H1 (cell line): ENCODE data around the gene PAXX.

Experiments used
- CBX8 ChIP-seq: fragments of 300-800, 300-1000 bp; sonication (generic); IDR thresholded peaks from 2 replicates; pipeline ENCODE4 v1.7.1; 2016; ENCODE audit warnings: low read depth, low read length, borderline replicate concordance
- CTCF ChIP-seq, 3 experiments: IDR thresholded peaks; 1 replicate in 2 of 3; 2 replicates in 1 of 3; pipeline versions ENCODE4 v1.5.1 to v1.6.1; 2011; ENCODE audit warnings: low read length in 3 of 3, mild to moderate bottlenecking in 3 of 3, inconsistent platforms in 2 of 3, low read depth in 1 of 3, moderate library complexity in 1 of 3; ENCODE audit not compliant: insufficient read depth in 1 of 3; ENCODE audit errors: control extremely low read depth in 1 of 3
- EP300 ChIP-seq, 2 experiments: IDR thresholded peaks; 1 replicate in 1 of 2; 2 replicates in 1 of 2; pipeline ENCODE4 v1.6.1; 2011 to 2012; ENCODE audit warnings: low read depth in 2 of 2, low read length in 2 of 2, mild to moderate bottlenecking in 2 of 2, borderline replicate concordance in 1 of 2, inconsistent platforms in 1 of 2, moderate library complexity in 1 of 2
- KDM1A ChIP-seq: fragments of 200-600, 300-600 bp; sonication (generic); IDR thresholded peaks from 2 replicates; pipeline ENCODE4 v1.7.1; 2016; ENCODE audit warnings: mild to moderate bottlenecking, low read length, borderline replicate concordance
- POLR2AphosphoS5 ChIP-seq: IDR thresholded peaks from 2 replicates; pipeline ENCODE4 v1.6.1; 2011; ENCODE audit warnings: low read depth, low read length
- RAD21 ChIP-seq, 2 experiments: IDR thresholded peaks in 1 of 2; conservative IDR thresholded peaks in 1 of 2; 2 replicates each; pipeline ENCODE4 v1.6.1; 2011; ENCODE audit warnings: low read depth in 2 of 2, low read length in 2 of 2, improper control_type of control experiment in 1 of 2, inconsistent platforms in 1 of 2, mild to moderate bottlenecking in 1 of 2, moderate library complexity in 1 of 2
- RFX5 ChIP-seq: IDR thresholded peaks from 2 replicates; pipeline ENCODE4 v1.6.1; 2011; ENCODE audit warnings: low read depth, low read length, improper control_type of control experiment, borderline replicate concordance
- SAP30 ChIP-seq: fragments of 300-600 bp; sonication (generic); IDR thresholded peaks from 2 replicates; pipeline ENCODE4 v1.7.1; 2012; ENCODE audit warnings: low read length, moderate library complexity, mild to moderate bottlenecking, inconsistent platforms; ENCODE audit not compliant: insufficient read depth, insufficient replicate concordance
- SP1 ChIP-seq: IDR thresholded peaks from 2 replicates; pipeline ENCODE4 v1.6.1; 2011; ENCODE audit warnings: low read depth, low read length
- TAF1 ChIP-seq: IDR thresholded peaks from 2 replicates; pipeline ENCODE4 v1.6.1; 2011; ENCODE audit warnings: mild to moderate bottlenecking, low read depth, low read length
- TBP ChIP-seq: IDR thresholded peaks from 2 replicates; pipeline ENCODE4 v1.6.1; 2011; ENCODE audit warnings: low read depth, low read length, improper control_type of control experiment
- TEAD4 ChIP-seq: IDR thresholded peaks from 2 replicates; pipeline ENCODE4 v1.6.1; 2012; ENCODE audit warnings: low read depth, low read length, inconsistent platforms, mixed read lengths
- YY1 ChIP-seq: IDR thresholded peaks from 2 replicates; pipeline ENCODE4 v1.6.1; 2011; ENCODE audit warnings: low read depth, mild to moderate bottlenecking, low read length

GRCh38 chr9:136969150-136969549 lies 23.1 kb upstream of the PAXX start:
- TF ChIP-seq POLR2AphosphoS5 (no peak), YY1 (no peak), CTCF (IDR thresholded peaks at IDR 0.05; ENCODE audit: control extremely low read depth in 1 of 3, insufficient read depth in 1 of 3, low read depth in 1 of 3, low read length in 3 of 3) (no peak), KDM1A (no peak), EP300 (IDR thresholded peaks at IDR 0.05; ENCODE audit: borderline replicate concordance in 1 of 2, low read depth in 2 of 2, low read length in 2 of 2) (no peak), RAD21 (IDR thresholded peaks at IDR 0.05 in 1 of 2, conservative IDR thresholded peaks at IDR 0.05 in 1 of 2; ENCODE audit: low read depth in 2 of 2, low read length in 2 of 2) (no peak), TAF1 (no peak), TEAD4 (no peak), SP1 (no peak), TBP (no peak), CBX8 (no peak), RFX5 (no peak), SAP30 (no peak)
